GM18511 (cell line): ENCODE results near the gene HS6ST1.

Source experiments
- ATAC-seq: cut with Tn5 transposase; IDR thresholded peaks from one replicate; pipeline ENCODE4 v1.9.1; 2021; ENCODE audit warnings: mild to moderate bottlenecking, moderate library complexity; ENCODE audit not compliant: unreplicated experiment

HS6ST1 gene

DNA sequence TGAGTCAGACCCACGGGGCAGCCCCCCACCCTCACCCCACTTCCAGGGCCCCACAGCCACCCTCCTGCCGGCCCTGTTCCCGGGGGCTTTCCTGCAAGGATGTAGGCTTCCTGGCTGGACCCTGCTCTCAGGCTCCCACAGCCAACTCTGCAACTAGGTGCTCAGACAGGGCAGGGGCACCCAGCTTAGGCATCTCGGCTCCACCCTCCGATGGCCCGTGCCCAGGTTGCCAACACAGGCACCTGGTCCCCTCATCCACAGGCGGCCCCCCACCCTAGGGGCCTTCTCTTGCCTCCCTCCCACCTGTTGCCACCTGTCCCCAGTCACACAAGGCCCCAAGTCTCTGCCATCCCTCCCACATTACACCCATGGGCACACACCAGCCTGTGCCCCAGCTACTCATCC lies 34.6 kb downstream of the HS6ST1 start:
- no peak for ATAC-seq

DNA sequence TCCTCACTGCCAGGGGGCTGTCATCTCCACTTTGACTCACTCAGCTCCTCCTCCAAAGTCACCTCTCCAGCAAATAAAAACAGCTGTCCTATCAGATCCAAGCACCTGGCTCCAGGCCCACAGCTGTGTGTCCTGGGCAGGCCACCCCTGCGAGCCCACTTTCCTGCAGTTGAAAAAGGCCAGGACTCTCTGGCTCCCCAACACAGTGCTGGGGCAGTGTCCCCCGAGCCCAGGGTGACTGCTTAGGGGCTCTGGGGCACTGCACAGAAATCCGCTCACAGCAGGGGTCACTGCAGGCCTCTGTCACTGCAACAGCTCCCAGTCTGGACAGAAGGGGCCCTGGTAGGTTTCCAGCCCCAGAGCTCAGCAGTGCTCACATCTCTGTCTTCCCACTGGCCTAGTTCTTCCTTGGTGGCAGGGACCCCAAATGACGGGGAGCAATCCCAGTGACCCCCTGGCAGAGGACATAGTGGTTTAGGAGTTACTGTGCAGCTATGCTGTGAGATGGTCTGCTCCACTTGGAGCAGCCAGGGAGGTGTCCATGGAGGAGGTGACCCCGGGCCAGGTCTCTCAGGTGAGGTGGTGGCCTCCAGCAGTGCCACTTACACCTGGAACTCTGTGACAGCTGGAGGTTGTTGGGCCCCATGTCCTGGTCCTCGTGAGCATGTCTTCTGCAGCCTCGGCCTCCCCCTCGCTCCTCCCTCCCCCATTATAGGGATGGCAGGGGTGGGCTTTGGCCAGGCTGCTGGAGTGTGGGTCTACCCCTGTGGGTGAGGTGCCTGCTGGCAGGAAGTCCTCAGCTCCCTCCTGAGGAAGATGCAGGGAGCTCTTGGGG lies 35.5 kb downstream of the HS6ST1 start:
- ATAC-seq, result no peak

DNA sequence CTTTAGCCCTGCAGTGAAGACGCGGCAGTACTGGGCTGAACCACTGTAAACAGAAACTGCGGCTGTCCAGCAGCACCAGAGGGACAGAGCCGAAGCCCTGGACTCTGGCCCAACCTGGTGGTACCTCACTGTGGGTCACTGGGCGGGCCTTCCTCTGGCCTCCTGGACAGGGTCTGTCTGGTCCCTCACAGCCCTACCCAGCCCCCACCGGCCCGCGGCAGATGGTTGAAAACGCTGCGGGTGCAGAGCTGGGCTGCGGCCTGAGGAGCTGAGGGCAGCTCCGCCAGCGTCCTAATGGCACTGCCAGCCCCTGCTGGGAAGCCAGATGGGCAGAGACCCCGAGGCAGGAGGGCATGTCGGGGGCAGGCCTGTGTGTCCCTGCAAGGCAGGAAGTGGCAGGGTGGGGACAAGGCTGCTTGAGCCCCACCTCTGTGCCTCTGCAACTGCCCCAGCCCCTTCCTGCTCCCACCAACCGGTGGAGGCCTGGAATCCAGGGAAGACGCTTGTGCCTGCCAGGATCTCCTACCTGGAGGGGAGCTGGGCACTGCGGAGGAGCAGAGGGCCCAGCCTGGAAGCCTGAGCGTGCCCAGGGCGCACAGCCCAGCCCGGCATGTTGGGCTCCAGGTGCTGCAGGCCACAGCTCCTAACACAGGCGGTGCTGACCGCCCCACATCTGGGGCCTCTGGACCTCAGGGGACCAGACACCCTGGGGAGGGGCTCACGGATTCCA lies 36.3 kb downstream of the HS6ST1 start:
- no peak for ATAC-seq

- ATAC-seq, result no peak
These were observed 36.8 kb downstream of the HS6ST1 start for GRCh38 chr2:128281852-128282245.

DNA sequence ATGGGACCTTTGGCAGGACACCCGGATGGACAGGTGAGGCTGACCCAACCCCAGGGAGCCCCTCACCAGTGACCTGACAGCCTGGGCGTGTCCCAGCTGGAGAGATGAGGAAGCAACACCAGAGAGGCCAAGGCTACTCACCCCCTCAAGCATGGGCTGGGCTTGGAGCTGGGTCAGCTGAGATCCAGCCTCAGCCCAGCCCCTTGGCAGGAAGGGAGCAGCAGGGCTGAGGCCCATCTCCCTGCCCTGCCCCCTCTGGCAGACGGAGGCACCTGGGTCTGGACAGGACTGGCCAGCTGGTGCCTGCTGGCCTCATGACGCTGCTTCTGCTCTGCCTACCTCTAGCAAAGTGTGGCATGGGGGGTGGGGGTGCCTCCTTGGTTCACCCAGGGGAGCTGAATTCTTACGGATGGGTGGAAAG lies 37.8 kb downstream of the HS6ST1 start:
- ATAC-seq, result no peak

DNA sequence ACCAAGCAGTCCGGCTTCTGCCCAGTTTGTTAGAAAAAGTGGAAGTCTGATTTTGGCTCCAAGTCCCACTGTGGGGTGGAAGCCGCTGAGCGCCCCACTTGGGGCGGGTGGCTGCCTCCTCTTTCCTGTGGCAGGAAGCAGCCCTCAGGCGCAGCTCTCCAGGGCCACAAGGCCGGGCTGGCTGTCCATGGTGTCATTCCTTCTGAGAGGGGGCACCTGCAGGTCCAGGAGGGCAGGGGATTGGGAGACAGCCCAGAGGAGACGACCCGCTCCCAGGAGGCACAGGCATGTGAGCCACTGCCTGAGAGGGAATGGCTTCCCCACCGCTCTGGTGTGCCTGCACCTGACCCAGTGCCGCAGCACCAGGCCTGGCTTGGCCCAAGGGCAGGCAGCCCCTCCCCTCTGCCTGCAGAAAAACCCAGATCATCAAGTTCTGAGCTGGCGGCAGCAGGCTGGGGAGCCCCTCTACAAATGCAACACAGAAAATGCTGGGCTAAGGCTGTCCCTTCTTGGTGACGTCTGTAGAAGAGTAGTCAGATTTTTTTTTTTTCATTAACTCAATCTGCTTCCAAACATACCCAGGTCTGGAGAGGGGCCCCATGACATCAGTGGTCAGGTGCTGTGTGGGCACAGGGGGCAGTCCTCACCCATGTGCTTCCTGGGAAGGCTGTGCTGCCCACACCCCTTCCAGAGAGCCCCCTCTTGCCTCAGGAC lies 38.4 kb downstream of the HS6ST1 start:
- ATAC-seq, result no peak

DNA sequence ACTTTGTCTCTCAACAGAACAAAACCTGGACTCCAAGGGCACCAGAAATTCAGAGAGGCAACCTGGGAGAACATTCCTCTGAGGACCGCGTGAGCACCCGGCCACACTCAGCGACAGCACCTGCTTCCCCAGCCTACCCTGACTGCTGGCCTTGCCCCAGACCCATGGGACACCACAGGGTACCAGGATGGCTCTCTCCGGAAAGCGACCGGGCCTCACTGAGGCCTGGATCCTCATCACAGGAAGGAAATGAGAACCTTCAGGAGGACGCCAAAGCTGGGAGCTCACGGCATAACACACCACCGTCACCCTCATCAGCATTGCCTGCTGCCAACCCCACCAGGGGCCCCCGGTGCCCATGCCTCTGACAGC lies 38.9 kb downstream of the HS6ST1 start:
- ATAC-seq, result no peak

DNA sequence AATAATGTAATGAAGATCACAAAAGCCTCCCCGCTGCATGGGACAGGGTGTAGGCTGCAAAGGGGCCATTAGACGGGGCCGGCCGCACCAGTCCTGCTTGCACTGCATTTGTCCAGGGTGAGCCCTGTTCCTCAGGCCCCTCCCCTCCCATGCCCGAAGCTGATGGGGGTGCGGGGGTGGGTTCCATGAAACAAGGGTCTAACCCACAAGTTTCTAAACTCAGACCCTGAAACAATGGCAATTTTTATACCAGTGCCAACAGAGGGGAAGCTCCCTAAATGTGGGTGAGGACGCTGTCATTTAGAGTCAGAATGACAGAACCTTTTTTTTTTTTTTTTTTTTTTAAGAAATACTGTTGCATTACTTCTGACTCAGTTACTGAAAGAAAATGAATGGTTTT lies 39.7 kb downstream of the HS6ST1 start:
- no peak for ATAC-seq

GRCh38 chr2:128277961-128278681 lies 40.5 kb downstream of the HS6ST1 start:
- ATAC-seq, result no peak

GRCh38 chr2:128276878-128277675 lies 41.6 kb downstream of the HS6ST1 start:
- no peak for ATAC-seq

DNA sequence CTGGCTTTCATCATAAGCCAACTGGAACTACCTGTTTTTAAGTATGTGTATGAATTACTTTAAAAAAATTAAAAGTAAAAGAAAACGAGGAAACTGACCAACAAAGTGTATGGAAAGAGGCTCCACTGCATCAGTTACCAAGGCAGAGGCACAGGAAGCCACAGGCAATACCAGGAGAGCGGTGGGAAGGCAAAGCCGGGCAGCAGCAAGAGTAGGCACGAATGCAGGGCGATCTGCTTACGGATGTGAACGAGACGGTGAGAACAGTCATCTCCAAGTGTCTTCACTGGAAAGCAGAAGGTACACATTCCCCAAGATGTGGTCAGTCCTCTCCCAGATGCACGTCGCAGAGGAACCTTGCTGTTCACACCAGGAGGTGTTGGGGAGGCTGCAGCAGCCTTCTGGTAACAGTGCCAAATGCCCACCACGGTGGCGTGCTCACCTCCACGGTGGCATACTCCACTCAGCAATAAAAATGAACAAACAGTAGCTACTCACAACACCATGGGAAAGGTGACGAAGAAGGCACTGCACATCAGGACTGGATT lies 43.1 kb downstream of the HS6ST1 start:
- no peak for ATAC-seq

- ATAC-seq, result no peak
These were observed 44.5 kb downstream of the HS6ST1 start for GRCh38 chr2:128274218-128274617.

GRCh38 chr2:128273469-128274081 lies 45.1 kb downstream of the HS6ST1 start:
- no peak for ATAC-seq

GRCh38 chr2:128272601-128273468 lies 45.8 kb downstream of the HS6ST1 start:
- no peak for ATAC-seq

DNA sequence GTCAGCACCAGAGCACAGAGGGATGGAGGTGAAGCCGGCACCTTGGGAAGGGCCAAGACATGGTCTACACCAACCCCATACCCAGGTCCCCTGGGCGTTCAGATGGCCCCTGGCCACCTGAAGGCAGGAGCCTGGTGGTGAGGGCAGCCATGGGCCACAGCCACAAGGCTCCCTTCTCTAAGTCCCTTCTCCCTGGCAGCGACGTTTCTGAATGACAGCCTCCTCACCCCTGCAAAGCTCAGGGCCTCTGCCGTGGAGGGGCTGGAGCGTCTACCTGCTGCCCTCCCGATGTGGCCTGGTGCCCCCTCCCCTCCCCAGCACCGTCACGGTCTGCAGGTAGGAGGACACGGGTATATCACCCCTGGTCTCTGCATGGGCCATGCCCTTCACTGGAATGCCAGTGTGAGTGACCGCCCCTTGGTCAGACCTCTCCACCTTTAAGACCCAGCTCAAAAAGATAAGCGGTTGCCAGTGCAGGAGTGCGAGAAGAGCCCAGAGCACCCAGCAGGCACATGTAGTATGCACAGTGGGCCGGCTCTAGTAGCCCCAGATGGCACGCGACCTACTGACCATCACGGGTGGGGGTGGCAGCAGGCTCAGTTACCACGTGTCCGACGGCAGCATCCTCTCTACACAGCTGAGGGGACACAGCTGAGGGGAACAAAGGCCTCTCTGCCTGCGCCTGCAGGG lies 46.6 kb downstream of the HS6ST1 start:
- no peak for ATAC-seq

- no peak for ATAC-seq
These were observed 47.1 kb downstream of the HS6ST1 start for GRCh38 chr2:128271597-128271910.

DNA sequence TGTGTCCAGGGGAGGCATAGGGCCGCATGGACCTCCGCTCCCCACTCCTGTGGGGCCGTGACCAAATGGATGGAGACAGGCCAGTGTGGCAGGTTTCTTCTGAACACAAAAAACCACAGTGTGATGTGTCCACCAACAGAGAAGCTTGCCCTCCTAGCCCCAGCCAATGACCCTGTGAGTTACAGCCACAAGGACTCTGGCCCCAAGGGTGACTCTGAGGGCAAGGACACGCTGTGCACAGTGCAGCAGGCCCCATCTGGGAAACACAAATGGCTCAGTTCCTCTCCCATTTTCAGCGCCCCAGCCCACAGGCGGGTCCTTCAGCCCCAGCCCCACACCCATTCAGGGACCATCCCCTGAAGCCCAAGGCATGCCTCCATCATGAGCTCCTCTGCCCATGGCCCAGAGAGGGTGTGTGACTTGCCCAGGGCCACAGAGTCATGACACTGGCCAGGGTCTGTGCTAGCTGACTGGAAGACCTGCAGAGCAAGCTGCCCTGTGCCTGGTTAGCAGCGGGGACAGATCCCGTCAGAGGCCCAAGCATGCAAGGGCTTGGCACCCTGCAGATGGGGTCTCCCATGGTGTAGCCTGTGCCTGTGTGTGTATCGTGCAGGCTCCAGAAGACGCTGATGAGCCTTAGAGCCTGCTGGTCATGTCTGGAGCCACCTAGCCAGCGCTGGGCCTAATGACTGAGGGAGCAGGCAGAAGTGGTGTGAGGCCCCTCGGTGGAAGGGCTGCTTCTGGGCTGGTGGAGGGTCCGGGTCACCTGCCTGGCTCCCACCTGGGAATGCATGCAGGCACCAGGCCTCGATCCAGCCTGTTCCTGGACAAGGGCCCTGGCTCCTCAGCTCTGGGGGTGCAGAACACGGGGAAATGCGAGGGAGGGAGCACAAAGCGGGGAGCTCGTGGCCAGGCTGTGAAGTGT lies 47.7 kb downstream of the HS6ST1 start:
- no peak for ATAC-seq
